GM12801 (cell line): ENCODE results near the gene PTH1R.

ENCODE experiments used
- TF ChIP-seq, protein P1 (sequence below): IDR thresholded peaks from one replicate; pipeline ENCODE4 v1.5.1; 2011; ENCODE audit warnings: control low read depth; ENCODE audit not compliant: insufficient read length; ENCODE audit errors: extremely low read depth

The PTH1R gene

DNA sequence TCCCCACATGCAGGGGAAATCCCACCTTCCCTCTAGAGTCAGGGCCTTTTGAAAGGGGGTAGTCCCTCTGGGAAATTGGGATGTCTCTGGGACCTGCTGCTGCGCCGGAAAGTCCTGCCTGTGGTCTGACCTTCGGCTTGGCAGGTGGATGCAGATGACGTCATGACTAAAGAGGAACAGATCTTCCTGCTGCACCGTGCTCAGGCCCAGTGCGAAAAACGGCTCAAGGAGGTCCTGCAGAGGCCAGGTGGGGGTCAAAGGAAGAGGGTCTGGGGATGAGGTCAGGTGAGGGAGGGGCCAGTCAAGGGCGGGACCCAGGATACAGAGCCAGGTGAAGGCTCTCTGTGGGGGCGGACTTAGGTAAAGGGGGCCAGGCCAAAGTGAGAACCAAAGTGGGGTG lies 16.2 kb downstream of the PTH1R start:
- TF ChIP-seq, protein P1, sequence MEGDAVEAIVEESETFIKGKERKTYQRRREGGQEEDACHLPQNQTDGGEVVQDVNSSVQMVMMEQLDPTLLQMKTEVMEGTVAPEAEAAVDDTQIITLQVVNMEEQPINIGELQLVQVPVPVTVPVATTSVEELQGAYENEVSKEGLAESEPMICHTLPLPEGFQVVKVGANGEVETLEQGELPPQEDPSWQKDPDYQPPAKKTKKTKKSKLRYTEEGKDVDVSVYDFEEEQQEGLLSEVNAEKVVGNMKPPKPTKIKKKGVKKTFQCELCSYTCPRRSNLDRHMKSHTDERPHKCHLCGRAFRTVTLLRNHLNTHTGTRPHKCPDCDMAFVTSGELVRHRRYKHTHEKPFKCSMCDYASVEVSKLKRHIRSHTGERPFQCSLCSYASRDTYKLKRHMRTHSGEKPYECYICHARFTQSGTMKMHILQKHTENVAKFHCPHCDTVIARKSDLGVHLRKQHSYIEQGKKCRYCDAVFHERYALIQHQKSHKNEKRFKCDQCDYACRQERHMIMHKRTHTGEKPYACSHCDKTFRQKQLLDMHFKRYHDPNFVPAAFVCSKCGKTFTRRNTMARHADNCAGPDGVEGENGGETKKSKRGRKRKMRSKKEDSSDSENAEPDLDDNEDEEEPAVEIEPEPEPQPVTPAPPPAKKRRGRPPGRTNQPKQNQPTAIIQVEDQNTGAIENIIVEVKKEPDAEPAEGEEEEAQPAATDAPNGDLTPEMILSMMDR, result no peak

DNA sequence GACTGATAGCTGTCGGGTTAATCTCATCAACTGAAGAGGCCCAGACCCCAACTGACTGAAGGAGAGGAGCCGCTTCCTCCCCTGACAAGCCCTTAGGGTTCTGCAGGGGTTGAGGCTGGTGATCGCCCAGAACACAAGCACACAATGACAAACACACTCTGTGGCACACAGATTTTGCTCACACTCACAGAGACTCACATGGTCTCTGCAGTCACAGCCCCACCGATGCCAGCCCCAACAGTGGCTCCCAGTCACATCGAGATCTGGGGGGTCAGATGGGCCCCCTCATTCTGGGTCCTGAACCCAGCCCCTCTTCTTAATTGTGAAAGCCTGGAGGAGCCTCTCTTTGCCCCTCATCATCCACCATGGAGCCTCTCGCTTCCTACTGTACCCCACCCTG lies 16.7 kb downstream of the PTH1R start:
- TF ChIP-seq, protein P1, result no peak

DNA sequence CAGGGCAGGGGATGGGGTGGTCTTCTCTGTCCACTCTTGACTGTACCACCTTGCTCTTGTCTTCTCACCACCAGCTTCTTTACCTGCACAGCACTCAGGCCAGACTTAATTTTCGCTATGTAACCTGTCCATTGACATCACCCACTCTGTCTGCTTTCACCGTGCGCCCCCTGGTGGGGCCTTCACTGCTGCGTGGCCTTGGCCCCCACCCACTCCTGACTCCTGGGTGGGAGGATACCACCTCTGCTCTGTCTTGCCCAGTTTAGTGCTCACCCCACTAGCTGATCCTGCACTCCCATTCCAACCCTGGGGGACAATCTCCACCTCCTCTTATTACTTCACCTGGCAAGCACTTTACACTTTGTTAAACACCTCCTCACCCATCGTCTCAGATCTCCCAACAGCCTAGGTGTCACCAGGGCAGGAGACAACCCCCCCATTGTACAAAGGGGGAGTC lies 17.7 kb downstream of the PTH1R start:
- TF ChIP-seq, protein P1, result peak; percentile 21

DNA sequence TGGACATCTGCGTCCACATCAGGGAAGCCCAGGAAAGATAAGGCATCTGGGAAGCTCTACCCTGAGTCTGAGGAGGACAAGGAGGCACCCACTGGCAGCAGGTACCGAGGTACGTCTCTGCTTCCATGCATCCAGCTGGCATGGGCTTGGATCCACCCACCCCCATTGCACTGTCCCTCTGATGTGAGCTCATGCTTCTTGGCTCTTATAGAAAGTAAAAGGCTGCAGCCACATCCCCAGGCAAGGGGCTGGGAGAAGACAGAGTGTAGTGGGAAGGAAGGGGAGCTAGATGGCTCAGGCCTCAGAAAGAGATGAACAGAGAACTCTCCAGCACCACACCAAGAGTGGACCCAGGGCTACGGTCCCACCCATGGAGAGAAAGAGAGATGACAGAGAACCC lies 18.2 kb downstream of the PTH1R start:
- TF ChIP-seq, protein P1, result no peak

DNA sequence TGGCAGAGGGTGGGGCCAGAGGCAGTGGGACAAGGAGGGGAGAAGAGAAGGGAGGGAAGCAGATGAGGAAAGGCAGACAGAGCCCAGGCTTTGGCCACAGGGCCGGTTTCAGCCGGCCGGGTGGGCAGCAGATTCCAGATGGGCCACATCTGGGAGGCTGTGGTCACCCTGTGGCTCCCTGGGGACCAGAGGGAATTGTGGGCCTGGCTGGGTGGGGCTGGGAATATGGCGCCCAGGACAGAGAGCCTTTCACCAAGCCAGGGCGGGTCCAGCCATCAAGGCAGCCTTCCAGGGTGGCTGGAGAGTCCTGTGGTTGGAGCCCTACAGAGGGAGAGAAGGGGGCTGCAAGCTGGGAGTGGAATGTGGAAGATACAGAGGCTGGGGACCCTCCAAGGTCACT lies 18.9 kb downstream of the PTH1R start:
- TF ChIP-seq, protein P1, result no peak

DNA sequence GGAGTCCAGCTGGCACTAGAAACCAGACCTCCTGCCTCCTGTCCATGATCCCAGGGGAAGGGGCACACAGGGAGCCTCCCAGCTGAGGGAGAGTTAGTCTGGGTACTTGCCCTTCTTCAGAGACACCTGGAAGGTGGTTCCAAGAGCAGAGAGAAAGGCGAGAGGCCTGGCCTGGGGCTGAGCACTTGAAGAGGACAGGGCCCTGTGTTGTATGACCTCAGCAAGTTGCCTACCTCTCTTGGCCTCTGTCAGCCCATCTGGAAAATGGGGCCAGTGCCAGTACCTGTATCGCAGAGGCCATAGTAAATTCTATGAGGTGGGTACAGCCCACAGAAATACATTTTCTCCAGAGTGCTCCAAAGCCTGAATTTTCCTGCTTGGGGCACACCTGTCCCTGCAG lies 19.5 kb downstream of the PTH1R start:
- TF ChIP-seq, protein P1, result no peak

DNA sequence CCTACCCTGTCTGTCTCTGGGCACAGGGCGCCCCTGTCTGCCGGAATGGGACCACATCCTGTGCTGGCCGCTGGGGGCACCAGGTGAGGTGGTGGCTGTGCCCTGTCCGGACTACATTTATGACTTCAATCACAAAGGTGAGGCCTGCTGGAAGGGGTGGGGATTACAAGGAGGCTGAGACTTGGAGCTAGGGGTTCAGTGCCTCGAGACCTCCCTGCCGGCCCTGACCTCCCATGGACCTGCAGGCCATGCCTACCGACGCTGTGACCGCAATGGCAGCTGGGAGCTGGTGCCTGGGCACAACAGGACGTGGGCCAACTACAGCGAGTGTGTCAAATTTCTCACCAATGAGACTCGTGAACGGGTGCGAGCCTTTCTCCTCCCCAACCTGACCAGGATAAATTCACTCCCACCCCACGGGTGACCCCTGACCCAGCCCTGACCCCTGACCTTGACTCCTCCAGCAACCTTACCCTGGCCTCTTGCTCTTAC lies 20.4 kb downstream of the PTH1R start:
- TF ChIP-seq, protein P1, result no peak
